Stimulated activated CD4-positive, alpha-beta T cell treated with anti-CD3 and anti-CD28 coated beads, Interleukin-4, amount 100 ng/mL, for 48 hours (primary cell): ENCODE results near the gene DDX27.

Experiments
- DNase-seq, 2 donors: peaks; one replicate each; pipeline ENCODE4 v3.0.0-alpha.2; 2020; ENCODE audit warnings: low read depth in 2 of 2

Gene DDX27

DNA sequence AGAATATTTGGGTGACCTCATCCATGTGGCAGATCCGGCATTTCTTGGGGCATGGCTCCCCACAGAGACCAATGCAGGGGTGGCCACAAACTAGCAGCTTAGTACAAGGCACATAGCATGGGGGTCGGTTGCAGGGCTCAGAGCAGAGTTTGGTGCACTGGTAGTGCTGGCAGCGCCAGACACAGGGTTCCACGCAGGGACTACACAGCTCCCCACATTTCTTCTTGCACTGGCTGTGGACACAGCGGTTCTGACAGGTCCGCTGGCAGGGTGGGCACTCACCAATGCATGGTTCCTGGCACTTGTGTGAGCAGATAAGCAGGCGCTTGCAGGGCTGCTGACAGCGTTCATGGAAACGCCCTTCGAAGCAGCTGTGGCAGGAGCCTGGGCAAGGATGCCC is 29.1 kb downstream of the DDX27 start:
- DNase-seq = no peak

DNA sequence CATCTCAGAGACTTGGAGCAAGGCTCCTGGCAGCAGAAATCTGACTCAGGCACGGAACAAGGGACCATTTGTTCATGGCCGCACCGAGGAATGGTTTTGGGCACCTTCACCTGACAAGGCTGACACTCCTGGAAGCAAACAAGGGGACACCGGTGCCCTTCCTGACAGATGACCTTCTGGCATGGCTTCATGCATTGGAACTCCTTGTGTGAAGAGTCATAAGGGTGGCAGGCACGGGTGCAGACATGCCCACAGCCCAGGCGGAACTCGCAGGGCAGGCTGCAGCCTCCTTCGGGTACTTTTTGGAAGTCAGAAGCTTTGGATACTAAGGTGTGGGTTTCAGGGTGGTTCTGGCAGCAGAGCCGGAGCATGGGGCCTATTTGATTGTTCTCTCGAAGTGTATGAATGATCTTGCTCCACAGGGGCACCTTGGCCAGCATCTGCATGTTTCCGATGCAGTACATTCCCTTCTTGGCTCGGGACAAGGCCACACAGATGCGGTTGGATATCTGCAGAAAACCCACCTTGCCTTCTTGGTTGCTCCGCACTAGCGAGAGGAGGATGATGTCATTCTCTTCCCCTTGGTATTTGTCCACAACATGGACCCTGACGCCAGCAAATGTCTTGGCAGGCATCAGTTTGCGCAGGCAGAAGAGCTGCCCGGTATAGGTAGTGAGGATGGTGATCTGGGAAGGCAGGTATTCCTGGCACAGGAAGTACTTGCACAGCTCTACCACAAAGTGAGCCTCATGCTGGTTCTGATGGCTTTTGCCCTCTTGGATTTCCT is 29.9 kb downstream of the DDX27 start:
- DNase-seq = no peak

DNA sequence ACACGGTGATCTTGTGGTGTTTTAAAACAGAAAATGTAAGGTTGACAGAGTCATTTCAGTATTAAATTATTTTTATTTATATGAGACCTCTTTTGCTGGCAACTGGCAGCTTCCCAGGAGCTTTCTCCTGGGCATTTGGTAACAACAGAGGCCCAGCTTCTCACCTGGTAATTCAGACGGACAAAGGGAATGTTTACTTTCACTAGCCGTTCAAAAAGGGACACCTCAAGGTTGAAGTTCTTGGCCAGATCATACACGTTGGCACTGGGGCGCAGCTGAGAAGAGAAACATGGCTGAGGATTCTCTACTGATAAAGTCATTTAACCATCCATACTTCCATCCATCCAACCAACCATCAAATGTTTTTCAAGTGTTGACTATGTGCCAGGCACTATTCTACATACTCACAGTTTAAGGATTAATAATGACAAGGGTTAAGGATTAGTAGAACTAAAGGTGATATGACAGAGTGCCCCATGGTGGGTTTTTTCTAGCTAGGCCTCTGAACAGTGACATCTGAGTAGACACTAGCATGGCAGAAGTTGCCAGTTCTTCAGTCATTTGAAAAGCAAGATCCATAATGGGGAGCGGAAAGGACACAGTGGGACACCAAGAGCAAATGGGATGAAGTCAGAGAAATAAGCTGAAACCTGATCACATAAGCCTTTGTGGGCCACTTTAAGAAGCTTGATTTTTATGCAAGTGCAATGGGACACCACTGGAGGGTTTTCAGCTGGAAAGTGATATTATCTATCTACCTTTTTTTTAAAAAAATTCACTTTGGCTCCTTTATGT is 33.5 kb downstream of the DDX27 start:
- no peak for DNase-seq

DNA sequence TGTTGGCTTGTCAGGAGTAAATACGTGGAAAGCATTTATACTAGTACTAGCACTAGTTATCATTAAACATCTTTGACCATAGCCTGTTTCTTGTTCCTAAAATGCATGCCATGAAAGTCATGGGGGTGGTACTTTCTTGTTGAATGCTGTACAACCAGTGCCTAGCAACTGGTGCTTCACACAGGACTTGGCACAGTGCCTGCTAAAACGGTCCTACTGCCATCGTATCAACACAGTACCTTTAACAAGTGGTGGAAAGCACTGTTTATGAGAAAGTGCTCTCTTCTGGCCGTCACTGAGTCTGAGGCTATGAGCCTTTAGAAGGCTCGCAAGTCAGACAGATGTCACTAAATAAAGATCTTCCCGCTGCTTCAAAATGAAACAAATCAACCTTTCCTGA is 37.0 kb downstream of the DDX27 start:
- DNase-seq = no peak

DNA sequence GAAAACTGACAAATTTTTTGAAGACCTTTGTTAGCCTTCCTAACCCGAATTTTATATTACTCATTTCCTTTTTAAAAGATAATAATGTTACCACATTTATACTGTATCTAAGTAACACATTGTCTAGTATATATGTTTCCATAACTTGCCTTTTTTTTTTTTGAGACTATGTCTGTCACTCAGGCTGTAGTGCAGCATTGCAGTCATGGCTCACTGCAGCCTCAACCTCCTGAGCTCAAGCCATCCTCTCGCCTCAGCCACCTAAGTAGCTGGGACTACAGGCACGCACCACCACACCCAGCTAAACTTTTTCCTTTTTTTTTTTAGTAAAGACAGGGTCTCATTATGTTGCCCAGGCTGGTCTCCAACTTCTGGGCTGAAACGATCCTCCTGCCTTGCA is 40.1 kb downstream of the DDX27 start:
- DNase-seq = no peak

DNA sequence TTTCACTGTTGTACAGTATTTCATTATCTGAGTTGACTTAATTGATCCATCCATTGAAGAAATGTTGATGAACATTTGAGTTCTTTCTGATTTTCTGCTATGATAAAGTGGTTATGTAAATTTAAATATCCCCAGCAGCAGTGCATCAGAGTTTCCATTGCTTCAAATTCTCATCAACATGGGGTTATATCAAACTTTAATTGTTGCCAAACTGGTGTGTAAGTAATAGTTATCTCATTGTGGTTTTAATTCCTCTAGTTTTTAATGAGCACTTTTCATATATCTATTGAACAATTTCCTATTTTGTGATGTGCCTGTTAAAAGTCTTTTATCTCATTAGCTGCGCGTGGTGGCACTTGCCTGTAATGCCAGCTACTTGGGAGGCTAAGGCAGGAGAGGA is 40.6 kb downstream of the DDX27 start:
- no peak for DNase-seq

DNA sequence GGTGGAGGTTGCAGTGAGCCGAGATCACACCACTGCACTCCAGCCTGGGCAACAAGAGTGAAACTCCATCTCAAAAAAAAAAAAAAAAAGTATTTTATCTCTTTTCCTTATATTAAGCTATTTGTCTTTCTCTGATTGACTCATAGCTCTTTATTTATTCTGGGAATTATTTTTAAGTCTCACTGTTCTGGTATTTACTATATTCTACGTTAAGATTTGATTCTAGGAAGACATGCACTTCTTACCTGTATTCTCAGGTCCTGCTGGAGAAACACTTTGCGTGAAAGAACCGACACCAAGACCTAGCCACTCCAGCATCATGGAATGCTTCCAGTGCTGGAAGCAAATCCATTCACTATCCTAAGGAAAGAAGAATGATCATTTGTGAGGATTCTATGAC is 41.0 kb downstream of the DDX27 start:
- DNase-seq = no peak

DNA sequence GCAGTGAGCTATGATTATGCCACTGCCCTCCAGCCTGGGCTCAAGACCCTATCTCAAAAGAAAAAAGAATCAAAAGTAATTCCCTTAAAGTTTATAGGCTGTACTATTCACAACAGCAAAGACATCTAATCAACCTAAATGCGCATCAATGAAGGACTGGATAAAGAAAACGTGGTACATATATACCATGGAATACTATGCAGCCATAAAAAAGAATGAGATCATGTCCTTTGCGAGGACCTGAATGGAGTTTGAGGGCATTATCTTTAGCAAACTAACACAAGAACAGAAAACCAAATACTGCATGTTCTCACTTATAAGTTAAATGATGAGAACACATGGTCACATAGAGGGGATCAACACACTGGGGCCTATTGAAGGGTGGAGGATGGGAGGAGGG is 42.0 kb downstream of the DDX27 start:
- no peak for DNase-seq

DNA sequence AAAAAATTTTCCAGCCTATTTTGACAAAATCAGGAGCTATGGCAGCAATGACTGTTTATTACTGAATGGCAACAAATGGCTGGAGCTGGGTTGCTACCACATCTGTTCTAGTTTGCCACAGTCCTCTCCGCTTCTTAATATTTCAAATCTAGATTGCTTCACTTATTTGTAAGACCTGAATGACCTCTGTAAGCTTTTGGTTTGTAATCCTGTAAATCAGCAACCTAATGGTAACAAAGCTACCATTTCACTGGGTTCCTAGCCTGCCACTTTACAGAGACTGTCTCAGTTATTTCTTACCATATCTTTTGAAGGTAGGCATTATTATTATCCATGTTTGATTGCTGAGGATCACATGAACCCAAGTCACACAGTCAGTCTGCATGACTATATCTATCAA is 43.2 kb downstream of the DDX27 start:
- DNase-seq = no peak

DNA sequence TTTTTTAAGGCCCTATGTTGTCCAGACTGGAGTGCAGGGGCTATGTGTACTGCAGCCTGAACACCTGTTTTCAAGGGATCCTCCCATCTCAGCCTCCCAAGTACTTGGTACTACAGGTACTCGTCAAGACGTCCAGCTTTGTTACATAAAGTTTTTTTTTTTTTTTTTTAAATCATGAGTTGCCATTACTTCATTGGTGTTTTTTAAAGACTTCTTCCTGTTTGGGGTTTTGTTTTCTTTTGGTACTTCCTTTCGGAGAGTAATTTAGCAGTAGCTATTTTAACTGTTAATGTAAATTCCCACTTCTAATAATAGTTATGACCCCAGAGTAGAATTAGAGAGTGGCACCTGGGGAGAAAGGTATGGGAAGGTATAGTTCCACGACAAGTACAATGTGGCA is 48.1 kb downstream of the DDX27 start:
- DNase-seq = no peak

DNA sequence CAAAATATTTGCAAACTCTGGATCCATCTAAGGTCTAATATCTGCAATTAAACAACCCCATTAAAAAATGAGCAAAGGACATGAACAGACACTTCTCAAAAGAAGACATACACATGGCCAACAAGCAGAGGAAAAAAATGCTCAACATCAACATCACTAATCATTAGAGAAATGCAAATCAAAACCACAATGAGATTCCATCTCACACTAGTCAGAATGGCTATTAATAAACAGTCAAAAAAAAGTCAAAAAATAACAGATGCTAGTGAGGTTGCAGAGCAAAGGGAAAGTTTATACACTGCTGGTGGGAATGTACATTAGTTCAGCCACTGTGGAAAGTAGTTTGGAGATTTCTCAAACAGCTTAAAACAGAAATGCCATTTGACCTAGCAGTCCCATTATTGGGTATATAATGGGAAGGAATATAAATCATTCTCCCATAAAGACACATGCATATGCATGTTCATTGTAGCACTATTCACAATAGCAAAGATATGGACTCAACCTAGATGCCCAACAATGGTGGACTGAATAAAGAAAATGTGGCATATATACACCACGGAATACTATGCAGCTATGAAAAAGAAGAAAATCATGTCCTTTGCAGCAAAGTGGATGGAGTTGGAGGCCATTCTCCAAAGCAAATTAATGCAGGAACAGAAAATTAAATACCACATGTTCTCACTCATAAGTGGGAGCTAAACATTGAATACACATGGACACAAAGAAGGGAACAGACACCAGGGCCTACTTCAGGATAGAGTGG is 49.6 kb downstream of the DDX27 start:
- DNase-seq = no peak

DNA sequence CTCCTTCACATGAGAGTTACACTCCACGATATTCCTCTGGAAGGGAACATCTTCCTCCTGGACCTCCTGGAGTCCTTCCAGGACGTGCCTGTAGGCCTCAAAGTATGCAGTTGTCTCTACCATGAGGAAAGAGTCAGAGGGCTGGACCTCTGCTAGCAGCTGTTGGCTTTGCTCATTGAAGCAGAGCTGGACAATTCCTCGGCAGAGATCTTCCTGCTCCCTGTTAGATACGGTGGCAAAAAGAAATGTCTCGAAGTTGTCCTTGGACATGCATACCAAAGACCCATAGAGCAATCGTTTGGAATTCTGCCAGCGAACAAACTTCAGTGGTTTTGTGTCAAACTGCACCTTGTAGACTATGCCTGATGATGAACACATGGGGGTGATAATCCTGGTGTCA is 51.0 kb downstream of the DDX27 start:
- no peak for DNase-seq

DNA sequence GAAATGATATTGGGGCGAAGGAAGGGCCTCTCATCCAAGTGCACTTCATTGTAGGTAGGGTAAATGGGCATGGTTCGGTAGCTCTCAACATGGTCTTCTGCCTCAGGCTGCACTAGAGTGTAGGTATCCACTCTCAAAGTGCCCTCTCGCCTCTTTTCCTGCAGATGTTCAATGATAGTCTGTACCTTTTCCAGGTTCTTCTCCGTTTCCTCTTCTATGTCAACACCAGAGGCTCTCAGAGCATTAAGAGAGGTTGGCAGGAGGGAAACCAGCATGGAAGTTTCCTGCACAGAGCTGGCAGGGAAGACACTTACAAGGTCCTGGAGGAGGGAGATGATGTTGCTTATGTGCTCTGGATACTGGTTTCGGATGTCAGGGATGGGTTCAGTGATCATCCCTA is 51.5 kb downstream of the DDX27 start:
- DNase-seq = no peak

DNA sequence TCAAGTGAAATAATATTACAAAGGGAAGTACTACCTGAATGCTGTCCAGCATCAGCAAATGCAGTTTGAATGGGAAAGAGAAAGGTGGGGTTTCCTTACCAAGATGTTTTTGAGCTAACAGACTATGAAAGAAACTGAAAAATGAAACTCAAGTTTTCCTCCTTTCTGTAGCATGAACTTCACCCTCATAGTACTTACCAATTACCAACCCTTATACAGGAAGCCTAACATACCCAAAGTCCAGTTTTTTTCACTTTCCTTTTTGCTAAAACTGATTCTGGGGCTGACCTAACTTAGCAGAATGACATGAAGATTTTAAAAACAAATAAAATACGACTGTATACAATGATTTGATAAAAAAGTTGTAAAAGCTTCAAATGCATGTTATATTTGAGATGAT is 53.4 kb downstream of the DDX27 start:
- DNase-seq = no peak

DNA sequence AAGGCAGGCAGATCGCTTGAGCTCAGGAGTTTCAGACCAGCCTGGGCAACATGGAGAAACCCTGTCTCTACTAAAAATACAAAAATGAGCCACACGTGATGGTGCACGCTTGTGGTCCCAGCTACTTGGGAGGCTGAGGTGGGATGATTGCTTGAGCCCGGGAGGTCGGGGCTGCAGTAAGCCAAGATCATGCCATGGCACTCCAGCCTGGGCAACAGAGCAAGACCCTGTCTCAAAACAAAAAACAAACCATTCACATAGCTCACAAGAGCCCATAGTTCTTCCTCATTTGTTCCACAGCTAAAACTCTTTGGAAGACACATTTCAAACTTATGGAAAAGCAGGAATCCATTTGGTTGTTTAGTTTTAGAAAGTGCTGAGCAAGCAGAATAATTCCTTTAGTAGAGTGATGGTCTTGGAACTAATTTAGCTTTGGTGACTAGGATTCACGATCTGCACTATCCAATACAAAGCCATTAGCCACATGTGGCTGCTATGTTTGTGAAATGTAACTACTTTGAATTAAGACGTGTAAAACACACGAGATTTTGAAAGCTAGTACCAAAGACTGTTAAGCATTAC is 54.6 kb downstream of the DDX27 start:
- DNase-seq = no peak

DNA sequence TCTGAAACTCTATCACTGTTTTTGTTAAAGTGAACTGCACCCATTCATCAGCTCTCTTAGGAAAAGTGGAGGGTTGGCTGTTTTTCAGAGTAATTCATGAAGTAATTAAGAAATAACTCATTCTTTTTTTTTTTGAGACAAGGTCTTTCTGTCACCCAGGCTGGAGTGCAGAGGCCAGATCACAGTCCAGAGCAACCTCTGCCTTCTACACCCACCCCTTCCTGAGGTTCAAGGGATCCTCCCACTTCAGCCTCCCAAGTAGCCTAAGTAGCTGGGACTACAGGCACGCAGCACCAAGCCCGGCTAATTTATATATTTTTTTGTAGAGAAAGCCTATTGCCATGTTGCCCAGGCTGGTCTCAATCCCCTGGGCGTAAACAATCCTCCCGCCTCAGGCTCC is 56.0 kb downstream of the DDX27 start:
- no peak for DNase-seq

DNA sequence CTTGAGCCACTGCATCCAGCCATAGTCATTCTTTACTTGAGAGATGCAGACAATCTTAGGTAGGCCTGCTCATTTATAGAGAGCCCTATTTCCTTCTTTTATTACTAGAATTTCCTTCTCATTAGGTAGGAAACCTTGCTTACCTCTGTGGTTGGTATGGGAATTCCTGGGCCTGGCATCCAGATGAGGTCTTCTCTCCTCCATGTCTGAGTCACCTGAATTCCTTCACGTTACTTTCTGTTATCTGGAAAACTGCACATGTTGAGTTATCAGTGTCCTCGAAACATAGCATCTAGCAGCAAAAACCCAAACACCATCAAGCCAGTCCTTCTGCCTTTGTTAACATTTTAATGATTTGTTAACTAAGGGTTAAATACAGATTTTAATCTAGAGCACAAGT is 56.4 kb downstream of the DDX27 start:
- no peak for DNase-seq

DNA sequence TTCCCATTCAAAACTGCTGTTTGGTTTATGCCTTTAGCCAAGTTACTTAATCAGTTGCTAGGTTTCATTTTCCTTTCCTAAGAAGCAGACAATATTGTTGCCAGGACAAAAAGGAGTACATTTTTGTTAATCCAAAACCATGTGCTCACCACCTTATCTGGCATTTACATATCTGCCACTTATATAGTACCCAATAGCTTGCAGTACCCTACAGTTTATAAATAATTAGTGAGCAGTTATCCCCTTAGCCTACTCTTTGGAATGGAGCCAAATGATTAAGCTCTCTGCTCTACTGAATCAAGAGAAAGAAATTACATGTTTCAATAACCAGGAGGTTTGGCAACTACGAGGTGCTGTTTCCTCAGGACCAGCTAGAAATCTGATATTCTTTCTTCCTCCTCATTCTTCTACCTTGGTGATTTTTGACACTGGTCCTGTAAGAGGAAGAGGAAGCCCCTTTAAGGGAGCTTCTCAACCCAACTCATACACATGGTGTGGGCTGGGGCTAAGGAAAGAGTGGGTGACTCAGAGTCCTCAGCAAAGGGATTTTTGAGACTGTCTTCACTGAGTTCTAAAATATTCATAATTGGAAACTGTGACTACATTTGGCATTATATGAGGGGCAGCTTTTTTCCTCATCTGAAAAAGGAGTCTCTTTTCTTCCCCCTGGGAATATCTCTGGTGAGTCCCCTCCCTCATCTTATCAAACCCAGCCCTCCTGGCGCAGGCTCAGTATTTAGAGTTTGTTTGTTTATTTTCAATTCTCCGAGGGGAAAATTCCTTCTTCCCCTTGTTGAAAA is 57.1 kb downstream of the DDX27 start:
- DNase-seq = peak in 1 of 2 donors; percentile 44

DNA sequence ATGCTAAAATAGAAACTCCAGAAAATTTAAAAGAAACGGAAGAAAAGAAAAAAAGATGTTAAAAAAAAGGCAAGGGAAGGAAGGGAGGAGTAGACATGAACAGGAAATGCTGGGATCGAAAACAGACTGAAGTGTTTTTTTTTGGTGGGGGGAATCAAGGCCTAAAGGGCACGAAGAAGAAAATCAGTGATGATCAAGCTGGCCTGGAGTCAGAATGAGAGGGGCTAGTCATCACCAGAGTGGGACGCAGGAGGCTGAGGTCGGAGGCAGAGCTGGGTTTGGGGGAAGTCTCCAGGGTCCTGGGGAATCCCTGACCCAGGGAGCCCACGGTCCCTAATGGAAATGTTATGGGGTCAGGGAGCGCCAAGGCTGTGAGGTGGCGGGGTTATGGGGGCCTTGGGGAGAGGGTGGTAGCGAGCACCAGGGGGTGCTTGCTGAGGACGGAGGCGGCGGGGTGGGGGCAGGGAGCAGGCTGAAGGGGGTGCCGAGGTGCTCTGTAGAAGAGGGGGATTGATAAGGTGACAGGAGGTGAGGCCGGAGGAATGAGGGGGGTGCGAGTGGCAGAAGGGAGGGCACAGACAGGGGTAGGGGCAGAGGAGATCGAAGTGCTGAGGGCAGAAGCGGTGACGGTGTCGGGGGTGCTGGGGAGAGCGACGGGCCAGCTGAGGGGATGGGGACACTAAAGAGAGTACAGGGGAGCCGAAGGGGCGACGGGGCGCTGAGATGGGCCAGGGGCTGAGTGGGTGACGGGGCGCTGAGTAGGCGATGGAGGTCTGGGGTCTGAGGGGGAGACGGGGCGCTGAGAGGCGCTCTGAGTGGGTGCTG is 58.0 kb downstream of the DDX27 start:
- DNase-seq = peak; percentile 51 to 59

DNA sequence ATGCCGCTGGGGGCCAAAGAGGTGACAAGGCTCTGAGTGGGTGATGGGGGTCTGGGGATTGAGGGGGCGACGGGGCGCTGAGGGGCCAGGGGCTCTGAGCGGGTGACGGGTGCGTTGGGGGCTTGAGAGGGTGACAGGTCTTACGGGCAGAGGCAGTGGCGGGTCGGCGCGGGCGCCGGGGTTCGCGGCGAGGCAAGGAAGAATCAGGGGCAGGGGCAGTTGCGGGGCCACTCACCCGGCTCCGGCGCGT is 58.5 kb downstream of the DDX27 start:
- no peak for DNase-seq
